Measurements from ENCODE around the gene FAM111A. TPM values are rescaled to one million over a fixed set of nuclear protein-coding genes. Genes with fewer than 3 reads are reported as not detected.

The FAM111A gene
- total RNA-seq, 1 experiment from 2014 or later, result 37.9 TPM

GRCh38 chr11:59157433-59157832 is 14.8 kb downstream of the FAM111A start:
- no TSS peak for BruUV-seq (replicated peaks)
- no peak overlapping the region for H3K27ac ChIP-seq (ENCODE audit: low read length)
- intact Hi-C loops (cut with micrococcal nuclease; ENCODE audit: unreplicated experiment), result loop anchor here (5.0 to 10.0 kb wide), 3 partner anchors 203 to 590 kb away; no protein-coding TSS in a partner anchor
- no peak for TF ChIP-seq TCF7L2 (IDR thresholded peaks at IDR 0.05; ENCODE audit: low read depth, low read length)
- no peak for TF ChIP-seq REST (IDR thresholded peaks at IDR 0.05; ENCODE audit: insufficient read depth in 1 of 2, low read depth in 2 of 2, low read length in 1 of 2)
- H3K4me3 ChIP-seq (ENCODE audit: low read depth in 2 of 2, low read length in 2 of 2), result no peak overlapping the region
- POLR2A ChIA-PET, result no interaction called here
- no peaks in the 10 kb centered on the region for H3K9me3 ChIP-seq (ENCODE audit: control insufficient read depth, insufficient read depth, low read depth, low read length)
- ATAC-seq (no peak), DNase-seq (ENCODE audit: low read depth, low spot score) (no peak)
- in situ Hi-C loops (cut with HindIII; ENCODE audit: low pct_unique_long_range_greater_than_20kb, low sequenced_read_pairs), result no loop called here
- H3K27me3 ChIP-seq (ENCODE audit: control insufficient read depth, insufficient read depth, low read length), result peaks cover 12% of the 10 kb centered on the region
- CTCF ChIA-PET, result interaction anchor here (1.1 to 2.5 kb wide), 3 partner anchors 13 to 380 kb away, joined by 3 to 9 read pairs (median 8); no protein-coding TSS in a partner anchor
- H3K4me1 ChIP-seq (ENCODE audit: control insufficient read depth, insufficient read depth, low read length), result no peaks in the 10 kb centered on the region
- H3K36me3 ChIP-seq (ENCODE audit: control insufficient read depth, insufficient read depth, low read length), result no peaks in the 10 kb centered on the region

GRCh38 chr11:59158206-59159068 is 15.8 kb downstream of the FAM111A start:
- Histone ChIP-seq H3K9me3 (ENCODE audit: control insufficient read depth, insufficient read depth, low read depth, low read length) (no peaks in the 10 kb centered on the region), H3K27me3 (ENCODE audit: control insufficient read depth, insufficient read depth, low read length) (peaks cover 19% of the 10 kb centered on the region), H3K4me3 (ENCODE audit: low read depth in 2 of 2, low read length in 2 of 2) (no peak overlapping the region), H3K36me3 (ENCODE audit: control insufficient read depth, insufficient read depth, low read length) (no peaks in the 10 kb centered on the region), H3K4me1 (ENCODE audit: control insufficient read depth, insufficient read depth, low read length) (no peaks in the 10 kb centered on the region), H3K27ac (ENCODE audit: low read length) (no peak overlapping the region)
- intact Hi-C loops (cut with micrococcal nuclease; ENCODE audit: unreplicated experiment), result loop anchor here (1.0 to 10.0 kb wide), 4 partner anchors 61 to 591 kb away; no protein-coding TSS in a partner anchor
- in situ Hi-C loops (cut with HindIII; ENCODE audit: low pct_unique_long_range_greater_than_20kb, low sequenced_read_pairs), result no loop called here
- POLR2A ChIA-PET, result no interaction called here
- ATAC-seq (peak; percentile 91), DNase-seq (ENCODE audit: low read depth, low spot score) (no peak)
- BruUV-seq (replicated peaks), result no TSS peak
- CTCF ChIA-PET, result interaction anchor here (0.5 to 2.5 kb wide), 10 partner anchors 11 to 1516 kb away, joined by 3 to 9 read pairs (median 4); partner anchors contain the start of gene DTX4
- TF ChIP-seq SIN3A (IDR thresholded peaks at IDR 0.05; ENCODE audit: borderline replicate concordance, insufficient read depth, low read depth, low read length), result no peak
- TF ChIP-seq CTCF (IDR thresholded peaks at IDR 0.05), result peak; percentile 87

GRCh38 chr11:59164028-59164427 is 21.4 kb downstream of the FAM111A start:
- Histone ChIP-seq H3K27me3 (ENCODE audit: control insufficient read depth, insufficient read depth, low read length) (peaks cover 32% of the 10 kb centered on the region), H3K27ac (ENCODE audit: low read length) (no peak overlapping the region), H3K36me3 (ENCODE audit: control insufficient read depth, insufficient read depth, low read length) (no peaks in the 10 kb centered on the region), H3K9me3 (ENCODE audit: control insufficient read depth, insufficient read depth, low read depth, low read length) (no peaks in the 10 kb centered on the region), H3K4me3 (ENCODE audit: low read depth in 2 of 2, low read length in 2 of 2) (no peak overlapping the region), H3K4me1 (ENCODE audit: control insufficient read depth, insufficient read depth, low read length) (no peaks in the 10 kb centered on the region)
- DNase-seq (ENCODE audit: low read depth, low spot score) (no peak), ATAC-seq (no peak)
- ChIA-PET POLR2A (no interaction called here), CTCF (interaction anchor here (0.5 to 0.7 kb wide), 3 partner anchors 11 to 19 kb away, joined by 5 to 8 read pairs (median 6); no protein-coding TSS in a partner anchor)
- in situ Hi-C loops (cut with HindIII; ENCODE audit: low pct_unique_long_range_greater_than_20kb, low sequenced_read_pairs), result no loop called here
- intact Hi-C loops (cut with micrococcal nuclease; ENCODE audit: unreplicated experiment), result no loop called here
- no peak for TF ChIP-seq TCF7L2 (IDR thresholded peaks at IDR 0.05; ENCODE audit: low read depth, low read length)
- TF ChIP-seq POLR2AphosphoS5 (IDR thresholded peaks at IDR 0.05; ENCODE audit: low read depth, low read length), result no peak
- BruUV-seq (replicated peaks), result no TSS peak

All from Panc1 (cell line).